ENCODE data around the gene AMDHD1. TPM values are rescaled to one million over a fixed set of nuclear protein-coding genes. Genes with fewer than 3 reads are reported as not detected.

The AMDHD1 gene
- total RNA-seq, 1 experiment from 2014 or later: 1.6 TPM

GRCh38 chr12:95962222-95962621 lies 19.1 kb downstream of the AMDHD1 start:
- Mint-ChIP-seq H3K36me3 (no peaks in the 10 kb centered on the region), H3K27me3 (ENCODE audit: low read depth) (no peaks in the 10 kb centered on the region), H3K27ac (no peak overlapping the region), H3K4me1 (peaks cover 8% of the 10 kb centered on the region), H3K4me3 (no peak overlapping the region), H3K9me3 (no peaks in the 10 kb centered on the region)
- ATAC-seq (no peak), DNase-seq (ENCODE audit: low spot score) (no peak)
- TF ChIP-seq CBFB (CRISPR knock-in tag; IDR thresholded peaks at IDR 0.05; ENCODE audit: low read depth) (no peak), TEAD4 (CRISPR knock-in tag; IDR thresholded peaks at IDR 0.05) (no peak), SOX15 (CRISPR knock-in tag; IDR thresholded peaks at IDR 0.05) (no peak), MAX (CRISPR knock-in tag; IDR thresholded peaks at IDR 0.05) (no peak), ZNF281 (CRISPR knock-in tag; IDR thresholded peaks at IDR 0.05) (no peak), CREB1 (CRISPR knock-in tag; IDR thresholded peaks at IDR 0.05) (no peak), AR (CRISPR knock-in tag; IDR thresholded peaks at IDR 0.05) (no peak), IRF2 (CRISPR knock-in tag; IDR thresholded peaks at IDR 0.05; ENCODE audit: borderline replicate concordance, low read depth) (no peak), ATF3 (CRISPR knock-in tag; conservative IDR thresholded peaks at IDR 0.05) (no peak), NR1H2 (CRISPR knock-in tag; IDR thresholded peaks at IDR 0.05) (no peak), ZNF396 (CRISPR knock-in tag; IDR thresholded peaks at IDR 0.05; ENCODE audit: borderline replicate concordance) (no peak), ARID4B (CRISPR knock-in tag; IDR thresholded peaks at IDR 0.05; ENCODE audit: borderline replicate concordance) (no peak), ZNF416 (CRISPR knock-in tag; IDR thresholded peaks at IDR 0.05) (no peak), ATF6 (CRISPR knock-in tag; IDR thresholded peaks at IDR 0.05) (no peak), FOXJ3 (CRISPR knock-in tag; IDR thresholded peaks at IDR 0.05; ENCODE audit: borderline replicate concordance) (no peak)
- CTCF ChIA-PET: interaction anchor here (0.6 to 2.8 kb wide), 5 partner anchors 19 to 167 kb away, joined by 3 to 13 read pairs (median 5); partner anchors contain the start of genes AMDHD1 and CCDC38
- POLR2A ChIA-PET: no interaction called here
